ENCODE measurements around the gene MORC4.

MORC4 gene

DNA sequence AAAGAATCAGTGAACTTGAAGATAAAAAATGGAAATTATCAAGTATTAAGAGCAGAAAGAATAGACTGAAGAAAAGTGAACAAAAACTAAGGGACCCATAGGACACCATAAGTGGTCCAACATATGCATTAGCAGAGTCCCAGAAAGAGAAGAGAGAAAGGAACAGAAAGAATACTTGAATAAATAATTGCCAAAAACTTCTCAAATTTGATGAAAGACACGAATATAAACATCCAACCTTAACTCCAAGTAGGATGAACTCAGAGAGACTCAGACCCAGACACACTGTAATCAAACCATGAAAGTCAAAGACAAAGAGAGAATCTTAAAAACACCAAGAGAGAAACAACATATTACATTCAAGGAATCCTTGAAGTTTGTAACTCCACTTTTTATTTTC, 35.7 kb downstream of the MORC4 start:
- Mint-ChIP-seq H3K4me1 (no peaks in the 10 kb centered on the region), H3K36me3 (peaks cover 6% of the 10 kb centered on the region), H3K27ac (no peak overlapping the region), H3K9me3 (peaks cover 3% of the 10 kb centered on the region), H3K4me3 (no peak overlapping the region)
- DNase-seq (ENCODE audit: low spot score in 2 of 2) = no peak
- ATAC-seq = no peak

DNA sequence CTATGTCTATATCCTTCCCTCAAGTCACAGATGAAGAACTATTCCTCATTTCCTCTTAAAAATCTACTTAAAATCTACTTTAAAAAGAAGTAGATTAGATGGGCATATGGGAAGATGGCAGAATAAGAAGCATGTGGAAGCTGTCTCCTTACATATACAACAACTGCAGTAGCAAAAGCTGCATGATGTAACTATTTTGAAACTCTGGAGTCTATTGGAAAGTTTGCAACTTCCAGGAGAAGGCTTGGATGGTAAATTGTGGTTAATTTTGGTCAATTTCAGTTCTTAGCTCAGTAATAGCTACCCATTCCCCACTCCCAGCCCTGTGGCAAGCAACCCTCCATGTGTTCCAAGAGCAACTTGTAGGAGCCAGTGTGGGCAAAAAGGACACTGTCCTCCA, 36.9 kb downstream of the MORC4 start:
- ATAC-seq (no peak), DNase-seq (ENCODE audit: low spot score in 2 of 2) (no peak)
- Mint-ChIP-seq H3K9me3 (peaks cover 3% of the 10 kb centered on the region), H3K4me3 (no peak overlapping the region), H3K36me3 (peaks cover 6% of the 10 kb centered on the region), H3K27ac (no peak overlapping the region), H3K4me1 (no peaks in the 10 kb centered on the region)

DNA sequence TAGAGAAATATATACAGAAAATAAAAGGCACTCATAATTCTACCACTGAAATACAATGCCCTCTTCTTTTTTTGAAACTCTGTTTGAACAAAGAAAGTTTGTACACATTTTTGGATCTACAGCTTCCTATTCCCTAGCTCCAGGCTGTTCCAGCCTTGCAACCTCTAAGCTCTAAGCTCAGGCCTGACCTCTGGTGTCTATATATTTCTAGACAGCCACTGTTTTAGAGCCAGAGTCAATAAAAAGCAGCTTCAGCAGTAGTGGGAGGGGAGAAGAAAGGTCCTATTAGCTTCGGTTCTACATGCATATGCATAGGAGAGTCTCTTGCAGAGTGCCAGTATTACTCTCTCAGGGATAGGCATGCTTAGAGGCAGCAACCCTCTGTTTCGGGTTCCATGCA, 40.1 kb downstream of the MORC4 start:
- H3K36me3 Mint-ChIP-seq = no peaks in the 10 kb centered on the region
- no peaks in the 10 kb centered on the region for H3K4me1 Mint-ChIP-seq
- no peaks in the 10 kb centered on the region for H3K9me3 Mint-ChIP-seq
- H3K4me3 Mint-ChIP-seq = no peak overlapping the region
- DNase-seq (ENCODE audit: low spot score in 2 of 2) (no peak), ATAC-seq (no peak)
- H3K27ac Mint-ChIP-seq = no peak overlapping the region

DNA sequence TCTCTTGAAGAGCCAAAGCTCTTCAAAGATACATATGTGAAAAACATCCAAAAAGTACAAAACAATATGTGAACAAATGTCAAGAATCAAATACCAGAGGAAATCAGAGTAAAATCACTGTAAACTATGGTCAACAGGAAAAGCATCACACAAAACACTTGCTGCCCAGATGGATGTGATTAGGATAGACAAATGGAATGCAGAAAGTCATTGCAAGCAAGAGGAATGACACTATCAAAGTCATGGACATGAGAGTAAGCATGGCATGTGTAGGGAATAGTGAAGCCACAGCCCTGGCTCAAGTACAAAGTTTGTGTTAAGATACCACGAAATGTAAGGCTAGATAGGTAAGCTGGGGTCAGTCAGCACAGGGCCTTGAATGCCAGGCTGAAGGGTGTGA, 42.2 kb downstream of the MORC4 start:
- no peak for ATAC-seq
- Mint-ChIP-seq H3K27ac (no peak overlapping the region), H3K4me3 (no peak overlapping the region), H3K9me3 (no peaks in the 10 kb centered on the region), H3K4me1 (no peaks in the 10 kb centered on the region), H3K36me3 (no peaks in the 10 kb centered on the region)
- DNase-seq (ENCODE audit: low spot score in 2 of 2) = no peak

DNA sequence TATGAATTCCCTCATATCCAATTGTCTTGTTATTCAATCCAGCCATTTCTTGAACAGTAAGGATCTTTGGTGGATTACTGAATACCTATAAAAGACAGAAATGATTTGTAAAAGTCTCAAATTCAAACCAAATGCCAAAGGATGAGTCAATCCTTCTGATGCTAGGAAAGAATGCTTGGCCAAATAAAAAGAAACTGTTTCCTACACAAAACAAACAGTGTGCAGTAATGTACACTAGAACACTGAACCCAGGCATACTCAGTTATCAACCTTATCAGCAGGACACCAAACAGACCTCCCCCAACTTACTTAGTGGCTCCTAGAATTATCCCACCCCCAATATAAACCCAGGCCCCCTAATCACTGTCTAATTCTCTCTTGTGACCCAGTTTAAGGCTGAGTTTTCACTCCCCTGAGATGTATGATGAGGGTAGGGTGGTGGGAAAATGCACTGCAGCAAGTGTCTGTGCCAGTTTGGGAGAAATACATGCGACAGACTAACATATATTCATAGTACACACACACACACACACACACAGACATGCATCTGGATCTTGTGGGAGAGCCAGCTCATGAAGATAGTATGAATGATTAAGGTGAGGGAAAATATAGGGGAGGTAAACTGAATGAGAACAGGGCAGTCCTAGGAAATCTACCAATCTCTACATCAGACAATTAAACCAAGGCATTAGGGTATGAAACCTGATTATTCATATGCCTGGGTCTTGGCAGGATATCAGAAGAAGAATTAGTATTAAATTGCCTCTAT, 44.8 kb downstream of the MORC4 start:
- H3K9me3 Mint-ChIP-seq = no peaks in the 10 kb centered on the region
- no peak overlapping the region for H3K4me3 Mint-ChIP-seq
- H3K4me1 Mint-ChIP-seq = no peaks in the 10 kb centered on the region
- DNase-seq (ENCODE audit: low spot score in 2 of 2) = no peak
- no peak overlapping the region for H3K27ac Mint-ChIP-seq
- no peaks in the 10 kb centered on the region for H3K36me3 Mint-ChIP-seq
- ATAC-seq = no peak

DNA sequence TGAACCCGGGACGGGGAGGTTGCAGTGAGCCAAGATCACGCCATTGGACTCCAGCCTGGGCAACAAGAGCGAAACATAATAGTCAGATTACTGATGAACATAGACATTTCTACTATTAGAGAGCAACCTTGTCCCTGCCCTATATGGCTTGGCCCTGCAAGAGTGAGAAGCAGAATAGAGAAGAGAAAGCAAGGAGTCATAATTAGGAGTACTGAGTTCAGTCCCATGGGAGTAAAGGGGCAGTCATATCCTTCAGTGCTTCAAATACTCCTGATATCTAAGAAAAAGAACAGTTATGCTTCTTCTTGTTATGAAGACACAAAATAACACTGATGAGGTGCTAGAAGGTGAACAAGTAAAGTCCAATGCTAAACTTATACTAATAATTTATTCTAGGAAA, 46.0 kb downstream of the MORC4 start:
- no peak for DNase-seq (ENCODE audit: low spot score in 2 of 2)
- Mint-ChIP-seq H3K36me3 (no peaks in the 10 kb centered on the region), H3K27ac (no peak overlapping the region), H3K9me3 (no peaks in the 10 kb centered on the region), H3K4me1 (no peaks in the 10 kb centered on the region), H3K4me3 (no peak overlapping the region)
- ATAC-seq = no peak

DNA sequence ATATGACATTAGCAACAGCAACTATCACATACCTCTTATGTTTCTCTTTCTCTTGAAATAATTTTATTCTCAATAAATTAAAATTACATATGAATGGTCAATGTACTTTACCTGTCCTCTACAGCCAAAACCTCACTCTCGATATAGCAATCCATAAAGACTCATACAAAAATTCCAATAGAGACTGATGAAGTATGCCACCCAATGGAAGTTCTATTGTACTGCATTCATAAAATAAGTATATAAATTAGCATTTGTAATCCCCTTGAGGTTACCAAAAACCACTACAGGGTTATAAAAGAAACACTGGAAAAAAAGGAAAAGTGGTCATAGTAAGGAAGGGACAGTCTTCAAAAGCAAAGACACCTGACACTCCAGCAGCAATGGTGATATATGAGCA, 47.0 kb downstream of the MORC4 start:
- ATAC-seq (no peak), DNase-seq (ENCODE audit: low spot score in 2 of 2) (no peak)
- Mint-ChIP-seq H3K36me3 (no peaks in the 10 kb centered on the region), H3K27ac (no peak overlapping the region), H3K4me1 (no peaks in the 10 kb centered on the region), H3K9me3 (no peaks in the 10 kb centered on the region), H3K4me3 (no peak overlapping the region)

DNA sequence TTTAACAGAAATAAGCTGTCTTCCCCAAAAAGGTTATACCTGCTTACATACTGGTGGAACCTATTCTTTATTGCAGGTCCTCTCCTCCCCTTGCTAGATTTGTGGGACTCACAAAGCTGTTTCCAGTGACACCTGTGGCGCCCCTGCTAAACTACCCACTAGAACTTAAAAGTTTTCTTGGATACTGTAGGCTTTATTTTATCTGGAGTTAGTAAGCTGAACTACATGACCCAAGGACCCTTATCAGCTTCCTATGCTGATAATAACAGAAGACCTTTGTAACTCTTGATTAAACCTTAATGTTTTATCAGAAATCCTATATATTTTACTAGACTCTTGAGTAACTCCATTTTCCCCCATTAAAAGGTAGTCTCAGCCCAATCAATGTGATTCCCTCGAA, 47.5 kb downstream of the MORC4 start:
- Mint-ChIP-seq H3K9me3 (no peaks in the 10 kb centered on the region), H3K4me1 (no peaks in the 10 kb centered on the region), H3K4me3 (no peak overlapping the region), H3K27ac (no peak overlapping the region), H3K36me3 (no peaks in the 10 kb centered on the region)
- no peak for ATAC-seq
- DNase-seq (ENCODE audit: low spot score in 2 of 2) = no peak

DNA sequence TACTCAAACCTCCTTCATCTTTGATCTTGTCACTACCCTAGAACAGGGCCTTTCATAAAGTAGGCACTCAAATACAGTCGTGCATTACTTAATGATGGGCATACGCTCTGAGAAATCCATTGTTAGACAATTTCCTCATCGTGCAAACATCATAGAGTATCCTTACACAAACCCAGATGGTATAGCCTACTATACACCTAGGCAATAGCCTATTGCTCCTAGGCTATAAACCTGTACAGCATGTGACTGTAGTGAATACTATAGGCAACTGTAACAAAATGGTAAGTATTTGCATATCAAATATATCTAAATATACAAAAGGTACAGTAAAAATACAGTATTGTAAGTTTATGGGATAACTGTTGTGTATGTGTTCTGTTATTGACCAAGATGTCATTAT, 47.9 kb downstream of the MORC4 start:
- Mint-ChIP-seq H3K27ac (no peak overlapping the region), H3K4me3 (no peak overlapping the region), H3K4me1 (no peaks in the 10 kb centered on the region), H3K9me3 (no peaks in the 10 kb centered on the region), H3K36me3 (no peaks in the 10 kb centered on the region)
- ATAC-seq (no peak), DNase-seq (ENCODE audit: low spot score in 2 of 2) (no peak)

DNA sequence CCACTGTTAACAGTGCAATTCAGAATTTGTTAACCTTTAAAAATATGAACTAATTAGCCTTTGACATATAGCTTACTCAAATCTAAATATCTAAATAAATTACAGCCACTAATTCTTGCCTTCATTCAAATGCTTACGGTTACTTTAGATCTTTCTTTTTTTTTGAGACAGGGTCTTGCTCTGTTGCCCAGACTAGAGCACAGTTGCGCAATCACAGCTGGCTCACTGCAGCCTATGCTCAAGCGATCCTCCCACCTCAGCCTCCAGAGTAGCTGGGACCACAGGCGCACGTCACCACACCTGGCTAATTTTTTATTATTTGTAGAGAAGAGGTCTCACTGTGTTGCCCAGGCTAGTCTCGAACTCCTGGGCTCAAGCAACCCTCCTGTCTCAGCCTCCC, 48.8 kb downstream of the MORC4 start:
- DNase-seq (ENCODE audit: low spot score in 2 of 2) (no peak), ATAC-seq (no peak)
- no peak overlapping the region for H3K4me3 Mint-ChIP-seq
- no peaks in the 10 kb centered on the region for H3K4me1 Mint-ChIP-seq
- H3K9me3 Mint-ChIP-seq = no peaks in the 10 kb centered on the region
- no peaks in the 10 kb centered on the region for H3K36me3 Mint-ChIP-seq
- H3K27ac Mint-ChIP-seq = no peak overlapping the region

DNA sequence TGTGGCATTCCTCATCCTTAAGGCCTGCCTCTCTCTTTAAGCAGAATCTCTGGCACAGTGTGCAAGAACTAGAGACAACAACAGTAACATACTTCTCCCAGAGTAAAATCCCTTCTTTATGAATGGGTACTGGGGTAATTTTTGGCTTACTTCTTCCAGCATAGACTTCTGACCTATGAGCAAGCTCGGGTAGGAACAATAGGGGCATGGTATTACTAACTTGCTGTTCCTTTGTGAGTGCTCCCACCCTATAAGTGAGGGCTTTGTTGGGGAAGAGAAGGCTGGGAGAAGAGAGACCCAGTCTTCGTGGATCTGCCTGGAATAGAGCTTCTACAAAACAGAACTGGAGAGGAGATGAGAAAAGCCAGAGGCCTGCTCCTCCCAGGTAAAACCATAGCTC, 49.6 kb downstream of the MORC4 start:
- ATAC-seq = no peak
- DNase-seq (ENCODE audit: low spot score in 2 of 2) = no peak
- H3K4me3 Mint-ChIP-seq = no peak overlapping the region
- no peaks in the 10 kb centered on the region for H3K36me3 Mint-ChIP-seq
- H3K27ac Mint-ChIP-seq = no peak overlapping the region
- H3K9me3 Mint-ChIP-seq = no peaks in the 10 kb centered on the region
- no peaks in the 10 kb centered on the region for H3K4me1 Mint-ChIP-seq

DNA sequence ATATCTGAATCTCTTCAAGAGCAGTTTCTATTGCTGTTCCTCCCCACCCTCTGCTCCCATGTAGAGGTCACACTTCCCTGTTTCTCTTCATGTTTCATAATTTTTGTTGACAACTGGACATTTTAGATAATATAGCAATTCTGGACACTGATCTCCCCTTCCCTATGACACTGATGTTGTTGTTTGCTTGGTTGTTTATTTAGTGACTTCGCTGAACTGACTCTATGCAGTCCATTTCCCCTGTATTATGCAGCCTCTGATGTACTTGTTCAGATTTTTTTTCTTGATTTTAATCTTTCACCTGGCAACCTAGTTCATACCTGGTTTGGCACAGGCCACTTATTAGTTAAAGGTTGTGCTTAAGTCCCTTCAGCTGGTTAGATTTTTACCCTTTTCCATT, 50.6 kb downstream of the MORC4 start:
- no peaks in the 10 kb centered on the region for H3K4me1 Mint-ChIP-seq
- no peaks in the 10 kb centered on the region for H3K9me3 Mint-ChIP-seq
- no peaks in the 10 kb centered on the region for H3K36me3 Mint-ChIP-seq
- DNase-seq (ENCODE audit: low spot score in 2 of 2) = no peak
- no peak overlapping the region for H3K4me3 Mint-ChIP-seq
- H3K27ac Mint-ChIP-seq = no peak overlapping the region
- ATAC-seq = no peak

DNA sequence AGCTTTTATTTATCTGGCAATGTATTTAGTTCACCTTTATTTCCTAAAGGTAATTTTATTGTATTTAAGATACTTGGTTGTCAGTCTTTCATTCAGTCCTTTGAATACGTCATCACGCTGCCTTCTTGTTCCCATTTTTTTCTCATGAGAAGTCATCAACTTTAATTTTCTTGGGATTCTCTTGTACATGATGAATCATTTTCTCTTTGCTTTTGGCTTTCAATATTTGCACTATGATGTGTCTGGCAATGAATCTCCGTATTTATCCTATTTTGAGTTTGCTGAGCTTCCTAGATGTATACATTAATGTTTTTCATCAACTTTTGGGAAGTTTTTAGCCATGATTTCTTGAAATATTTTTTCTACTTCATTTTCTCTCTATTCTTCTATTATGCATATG, 51.4 kb downstream of the MORC4 start:
- no peaks in the 10 kb centered on the region for H3K36me3 Mint-ChIP-seq
- no peak overlapping the region for H3K4me3 Mint-ChIP-seq
- H3K9me3 Mint-ChIP-seq = no peaks in the 10 kb centered on the region
- DNase-seq (ENCODE audit: low spot score in 2 of 2) = no peak
- H3K27ac Mint-ChIP-seq = no peak overlapping the region
- ATAC-seq = no peak
- no peaks in the 10 kb centered on the region for H3K4me1 Mint-ChIP-seq

DNA sequence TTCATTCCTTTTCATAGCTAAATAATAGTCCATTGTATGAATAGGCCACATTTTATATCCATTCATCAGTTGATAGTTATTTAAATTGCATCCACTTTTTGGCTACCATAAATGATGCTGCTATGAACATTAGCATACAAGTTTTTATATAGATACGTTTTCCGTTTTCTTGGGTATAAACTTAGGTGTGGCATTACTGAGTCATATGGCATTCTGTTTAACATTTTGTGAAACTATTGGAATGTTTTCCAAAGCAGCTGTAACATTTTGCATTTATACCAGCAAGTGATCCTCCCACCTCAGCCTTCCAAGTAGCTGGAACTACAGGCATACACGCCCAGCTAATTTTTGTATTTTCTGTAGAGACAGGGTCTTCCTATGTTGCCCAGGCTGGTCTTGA, 53.5 kb downstream of the MORC4 start:
- H3K36me3 Mint-ChIP-seq = no peaks in the 10 kb centered on the region
- H3K27ac Mint-ChIP-seq = no peak overlapping the region
- H3K4me1 Mint-ChIP-seq = no peaks in the 10 kb centered on the region
- H3K4me3 Mint-ChIP-seq = no peak overlapping the region
- ATAC-seq = no peak
- H3K9me3 Mint-ChIP-seq = no peaks in the 10 kb centered on the region
- no peak for DNase-seq (ENCODE audit: low spot score in 2 of 2)

DNA sequence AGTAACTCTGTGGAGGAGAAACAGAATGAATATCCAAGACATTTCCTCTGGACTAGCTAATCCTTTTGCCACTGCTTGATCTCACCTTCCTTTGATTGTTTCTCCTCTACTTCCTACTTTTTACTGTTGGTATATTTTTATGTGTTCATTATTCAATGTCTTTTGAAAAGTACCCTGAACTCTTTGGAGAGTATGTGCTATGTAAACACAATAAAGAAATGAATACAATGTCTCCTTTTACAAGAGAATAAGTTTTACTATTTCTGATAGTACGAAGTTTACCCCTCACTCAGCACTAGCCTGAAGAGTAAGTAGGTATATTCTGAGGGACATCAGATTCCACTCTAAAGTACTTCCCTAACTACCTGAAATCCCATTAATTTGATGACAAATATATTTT, 59.9 kb downstream of the MORC4 start:
- DNase-seq (ENCODE audit: low spot score in 2 of 2) (no peak), ATAC-seq (no peak)
- H3K27ac Mint-ChIP-seq = no peak overlapping the region
- no peaks in the 10 kb centered on the region for H3K36me3 Mint-ChIP-seq
- no peaks in the 10 kb centered on the region for H3K9me3 Mint-ChIP-seq
- H3K4me3 Mint-ChIP-seq = no peak overlapping the region
- H3K4me1 Mint-ChIP-seq = no peaks in the 10 kb centered on the region

DNA sequence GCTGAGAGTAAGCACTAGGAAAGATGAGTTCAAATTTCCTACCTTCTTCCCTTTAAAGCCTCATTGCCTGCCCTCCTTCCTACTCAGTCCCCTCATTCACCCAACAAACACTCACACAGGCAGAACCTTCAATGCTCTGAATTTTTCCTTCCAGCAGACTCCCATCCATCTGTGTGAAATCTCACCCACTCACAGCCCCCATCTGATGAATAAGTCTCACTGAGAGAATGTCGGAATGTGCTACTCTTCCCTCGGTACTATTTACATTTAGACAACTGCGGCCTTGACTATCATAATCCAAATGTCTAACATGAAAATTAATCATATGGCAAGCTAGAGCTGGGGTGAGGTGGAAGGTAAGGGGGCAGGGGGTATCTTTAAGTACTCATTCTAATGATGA, 60.4 kb downstream of the MORC4 start:
- ATAC-seq (no peak), DNase-seq (ENCODE audit: low spot score in 2 of 2) (no peak)
- H3K4me1 Mint-ChIP-seq = no peaks in the 10 kb centered on the region
- H3K27ac Mint-ChIP-seq = no peak overlapping the region
- no peak overlapping the region for H3K4me3 Mint-ChIP-seq
- H3K36me3 Mint-ChIP-seq = no peaks in the 10 kb centered on the region
- H3K9me3 Mint-ChIP-seq = no peaks in the 10 kb centered on the region

DNA sequence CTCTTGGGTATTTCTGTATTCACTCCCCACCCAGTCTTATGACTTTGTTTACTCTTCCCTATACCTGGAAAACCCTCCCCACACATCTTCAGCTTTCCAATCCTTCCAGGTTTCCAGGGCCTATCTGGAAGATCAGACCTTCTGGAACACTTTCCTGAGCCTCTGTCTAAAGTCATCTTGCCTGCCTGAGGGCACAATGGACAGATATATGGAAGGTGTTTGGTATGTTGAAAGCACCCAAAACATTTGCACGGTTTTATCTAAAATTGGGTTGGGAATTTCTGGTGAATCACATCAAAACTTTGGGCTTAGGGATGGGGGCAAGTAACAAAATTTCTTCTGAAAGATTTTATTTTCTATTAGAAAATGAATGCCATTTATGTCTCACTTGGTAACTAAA, 63.8 kb downstream of the MORC4 start:
- ATAC-seq (no peak), DNase-seq (ENCODE audit: low spot score in 2 of 2) (no peak)
- Mint-ChIP-seq H3K27ac (no peak overlapping the region), H3K4me1 (no peaks in the 10 kb centered on the region), H3K4me3 (no peak overlapping the region), H3K9me3 (no peaks in the 10 kb centered on the region), H3K36me3 (no peaks in the 10 kb centered on the region)
